Ishikawa (cell line): ENCODE data around the gene TMBIM1.

Experiments
- CEBPB ChIP-seq: IDR thresholded peaks from 2 replicates; pipeline ENCODE4 v1.6.1; 2012
- CREB1 ChIP-seq: IDR thresholded peaks from 2 replicates; pipeline ENCODE4 v1.6.1; 2012; ENCODE audit warnings: low read depth
- EGR1 ChIP-seq: IDR thresholded peaks from 2 replicates; pipeline ENCODE4 v1.6.1; 2012
- EP300 ChIP-seq: IDR thresholded peaks from 2 replicates; pipeline ENCODE4 v1.6.1; 2012; ENCODE audit warnings: borderline replicate concordance
- FOXM1 ChIP-seq: IDR thresholded peaks from 2 replicates; pipeline ENCODE4 v1.6.1; 2012; ENCODE audit warnings: low read depth, borderline replicate concordance
- MAX ChIP-seq: IDR thresholded peaks from 2 replicates; pipeline ENCODE4 v1.6.1; 2012
- NFIC ChIP-seq: IDR thresholded peaks from 2 replicates; pipeline ENCODE4 v1.6.1; 2012
- RAD21 ChIP-seq: IDR thresholded peaks from 2 replicates; pipeline ENCODE4 v1.6.1; 2012; ENCODE audit warnings: low read depth
- REST ChIP-seq: IDR thresholded peaks from 2 replicates; pipeline ENCODE4 v1.6.1; 2012; ENCODE audit warnings: low read depth, mild to moderate bottlenecking
- TAF1 ChIP-seq: IDR thresholded peaks from 2 replicates; pipeline ENCODE4 v1.6.1; 2012; ENCODE audit warnings: low read depth, mild to moderate bottlenecking
- TCF12 ChIP-seq: IDR thresholded peaks from 2 replicates; pipeline ENCODE4 v1.6.1; 2012; ENCODE audit warnings: low read depth
- TEAD4 ChIP-seq: IDR thresholded peaks from 2 replicates; pipeline ENCODE4 v1.6.1; 2012
- YY1 ChIP-seq: IDR thresholded peaks from 2 replicates; pipeline ENCODE4 v1.6.1; 2012; ENCODE audit warnings: low read depth
- ZBTB7A ChIP-seq: IDR thresholded peaks from 2 replicates; pipeline ENCODE4 v1.6.1; 2012; ENCODE audit warnings: low read depth
- TF ChIP-seq, protein P1 (sequence below): IDR thresholded peaks from 2 replicates; pipeline ENCODE4 v1.6.1; 2012

The TMBIM1 gene

DNA sequence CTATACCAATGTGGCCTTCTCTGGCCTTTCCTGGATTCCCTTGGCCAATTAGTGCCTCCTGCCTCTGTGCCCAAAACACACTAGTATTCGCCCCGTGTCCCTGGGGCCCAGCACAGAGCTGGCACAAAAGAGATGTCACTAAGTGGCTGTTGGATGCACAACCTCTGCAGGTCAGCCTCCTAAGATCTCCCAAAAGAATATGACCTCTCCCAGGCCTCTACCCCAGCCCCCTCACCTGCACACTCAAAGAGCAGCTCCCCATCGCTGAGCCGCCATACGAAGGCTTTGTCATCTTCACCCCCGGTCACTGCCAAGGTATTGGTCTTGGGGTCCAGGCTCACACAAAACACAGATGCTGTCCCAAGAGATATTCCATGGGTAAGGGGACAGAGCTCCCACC, 25.0 kb downstream of the TMBIM1 start:
- TF ChIP-seq, protein P1, sequence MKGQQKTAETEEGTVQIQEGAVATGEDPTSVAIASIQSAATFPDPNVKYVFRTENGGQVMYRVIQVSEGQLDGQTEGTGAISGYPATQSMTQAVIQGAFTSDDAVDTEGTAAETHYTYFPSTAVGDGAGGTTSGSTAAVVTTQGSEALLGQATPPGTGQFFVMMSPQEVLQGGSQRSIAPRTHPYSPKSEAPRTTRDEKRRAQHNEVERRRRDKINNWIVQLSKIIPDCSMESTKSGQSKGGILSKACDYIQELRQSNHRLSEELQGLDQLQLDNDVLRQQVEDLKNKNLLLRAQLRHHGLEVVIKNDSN = no peak
- no peak for TF ChIP-seq CREB1
- TF ChIP-seq TAF1 = no peak
- TF ChIP-seq YY1 = no peak
- TF ChIP-seq REST = no peak
- no peak for TF ChIP-seq EP300
- no peak for TF ChIP-seq TEAD4
- no peak for TF ChIP-seq ZBTB7A
- TF ChIP-seq TCF12 = no peak
- TF ChIP-seq RAD21 = no peak
- TF ChIP-seq NFIC = no peak
- TF ChIP-seq CEBPB = no peak

DNA sequence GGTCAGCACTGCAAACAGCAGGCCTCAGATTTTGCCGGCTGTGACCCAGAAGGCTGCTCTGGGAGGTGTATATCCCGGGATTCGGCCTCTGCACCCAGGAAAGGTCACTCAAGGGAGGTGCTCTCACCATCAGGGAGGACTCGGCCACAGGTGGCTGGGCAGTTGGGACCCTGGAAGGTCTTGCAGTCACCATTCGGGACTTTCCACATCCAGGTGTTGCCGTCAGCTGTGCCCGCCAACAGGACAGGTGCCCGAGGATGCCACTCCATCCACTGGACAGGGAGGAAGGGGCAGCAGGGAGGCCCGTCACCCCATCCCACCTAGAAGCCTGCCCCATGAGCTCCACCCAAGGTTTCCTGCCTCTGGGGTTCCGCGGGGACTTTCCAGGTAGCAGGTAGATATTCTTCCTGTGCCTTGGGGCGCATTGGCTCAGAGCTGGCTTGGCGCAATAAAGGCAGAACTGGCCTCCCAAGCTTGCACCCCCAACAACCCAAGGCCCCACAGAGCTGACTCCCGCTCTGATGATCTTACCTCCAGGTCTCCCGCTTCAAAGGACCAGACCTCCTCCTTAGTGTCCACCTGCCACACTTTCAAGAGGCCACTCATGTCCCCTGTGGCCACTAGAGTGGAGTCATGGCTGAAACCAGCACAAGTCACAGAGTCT, 25.9 kb downstream of the TMBIM1 start:
- TF ChIP-seq, protein P1 = no peak
- TF ChIP-seq NFIC = no peak
- no peak for TF ChIP-seq CREB1
- TF ChIP-seq CEBPB = no peak
- TF ChIP-seq YY1 = no peak
- no peak for TF ChIP-seq FOXM1
- TF ChIP-seq TAF1 = no peak
- no peak for TF ChIP-seq ZBTB7A
- no peak for TF ChIP-seq MAX

GRCh38 chr2:218265626-218266025, 26.7 kb downstream of the TMBIM1 start:
- TF ChIP-seq ZBTB7A (no peak), EP300 (no peak), CREB1 (no peak), TAF1 (no peak), EGR1 (no peak), YY1 (no peak), RAD21 (no peak), MAX (no peak), TEAD4 (no peak), NFIC (no peak), CEBPB (no peak)
- TF ChIP-seq, protein P1 = no peak

DNA sequence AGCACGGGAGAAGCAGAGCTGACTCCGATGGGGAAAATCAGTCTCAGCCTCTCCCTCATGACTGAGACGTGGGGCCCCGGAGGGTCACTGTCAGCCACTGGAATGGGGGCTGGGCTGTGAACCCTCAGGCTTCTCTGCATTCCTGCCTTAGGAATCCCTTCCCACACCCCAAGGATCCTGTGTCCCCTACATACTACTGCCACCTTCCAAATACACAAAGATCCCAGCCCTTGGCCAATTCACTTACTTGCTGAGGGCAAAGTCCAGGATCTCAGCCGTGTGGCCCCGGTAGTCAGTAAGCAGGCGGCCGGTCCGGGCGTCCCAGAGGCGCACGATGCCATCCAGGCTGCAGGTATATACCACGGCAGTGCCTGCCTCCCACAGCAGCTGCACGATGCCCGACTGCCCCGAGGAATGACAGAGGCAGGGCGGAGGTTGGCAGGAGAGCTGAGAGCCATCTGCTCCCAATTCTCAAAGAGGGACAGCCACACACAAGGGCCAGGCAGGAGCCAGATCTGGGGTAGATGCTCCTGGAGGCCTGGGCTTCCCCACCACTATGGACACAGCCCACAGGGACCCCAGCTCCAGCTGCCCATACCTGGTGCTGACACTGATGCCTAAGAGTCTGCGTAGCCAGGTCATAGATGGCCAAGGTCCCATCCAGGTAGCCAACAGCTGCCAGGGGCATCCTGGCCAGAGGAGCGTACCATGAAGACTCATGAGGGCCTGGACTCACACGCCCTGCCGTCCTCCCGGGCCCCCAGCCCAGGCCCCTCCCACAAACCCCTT, 27.3 kb downstream of the TMBIM1 start:
- TF ChIP-seq REST (no peak), EP300 (no peak), TEAD4 (no peak), MAX (no peak), EGR1 (no peak)
- TF ChIP-seq, protein P1 = no peak
